Testis (tissue), 2 donors: Measurements from ENCODE around the gene KCNIP2.

Experiments used
- CTCF ChIP-seq, 3 experiments: fragments of 450-650 bp in 2 of 3; fragments of 200-600 bp in 1 of 3; sonication (generic) in 1 of 3; IDR thresholded peaks; one replicate each; pipeline ENCODE4 v1.5.1; 2016 to 2019; ENCODE audit warnings: antibody characterized with exemption in 3 of 3, mild to moderate bottlenecking in 2 of 3, moderate library complexity in 1 of 3
- POLR2A ChIP-seq: fragments of 450-650 bp; IDR thresholded peaks from one replicate; pipeline ENCODE4 v1.6.1; 2017; ENCODE audit warnings: antibody characterized with exemption, mild to moderate bottlenecking, moderate library complexity

DNA sequence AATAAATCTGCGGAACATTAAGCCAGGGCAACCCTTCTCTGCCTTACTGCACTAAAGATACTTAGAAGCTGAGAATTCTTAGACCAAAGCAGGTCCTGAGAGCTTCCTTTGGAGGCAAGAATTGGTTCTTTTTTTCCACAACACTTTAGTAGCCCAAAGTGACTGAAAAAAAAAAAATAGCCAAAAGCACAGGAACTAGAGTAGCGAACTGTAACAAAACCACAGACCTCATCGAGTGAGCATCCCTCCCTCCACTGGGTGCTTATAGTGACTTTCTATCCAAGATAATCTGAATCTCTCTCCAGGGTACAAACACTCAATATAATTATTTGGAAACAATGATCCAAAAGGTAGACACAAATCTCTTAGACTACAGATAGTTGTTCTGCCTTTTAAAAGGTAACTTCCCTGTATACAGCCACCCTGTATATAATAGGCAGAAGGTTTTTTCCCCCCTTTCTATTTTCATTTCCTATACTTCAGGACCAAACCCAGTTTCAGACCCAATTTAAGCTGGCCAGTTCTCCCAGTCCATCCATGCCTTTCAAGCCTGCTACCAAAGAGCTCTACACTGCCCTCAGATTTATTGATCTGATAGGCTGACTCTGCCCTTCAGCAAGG, 31.6 kb upstream of the KCNIP2 start:
- no peak for TF ChIP-seq CTCF (IDR thresholded peaks at IDR 0.05)
- no peak for TF ChIP-seq POLR2A
